SH-SY5Y (cell line): Measurements from ENCODE around the gene DCAF16.

Source experiments
- GATA2 ChIP-seq: IDR thresholded peaks from 2 replicates; pipeline ENCODE4 v1.6.1; 2011; ENCODE audit warnings: mild to moderate bottlenecking, low read depth, low read length
- GATA3 ChIP-seq: IDR thresholded peaks from 2 replicates; pipeline ENCODE4 v1.6.1; 2011; ENCODE audit warnings: low read depth, mild to moderate bottlenecking, low read length, moderate library complexity

GRCh38 chr4:17778431-17778830 lies 32.1 kb downstream of the DCAF16 start:
- TF ChIP-seq GATA2 (no peak), GATA3 (no peak)
